ENCODE data around the gene ICA1. TPM values are rescaled to one million over a fixed set of nuclear protein-coding genes. Genes with fewer than 3 reads are reported as not detected.

The ICA1 gene
- total RNA-seq, 4 donors from 2014 or later: 21.0 to 43.3 (median 26.6) TPM

DNA sequence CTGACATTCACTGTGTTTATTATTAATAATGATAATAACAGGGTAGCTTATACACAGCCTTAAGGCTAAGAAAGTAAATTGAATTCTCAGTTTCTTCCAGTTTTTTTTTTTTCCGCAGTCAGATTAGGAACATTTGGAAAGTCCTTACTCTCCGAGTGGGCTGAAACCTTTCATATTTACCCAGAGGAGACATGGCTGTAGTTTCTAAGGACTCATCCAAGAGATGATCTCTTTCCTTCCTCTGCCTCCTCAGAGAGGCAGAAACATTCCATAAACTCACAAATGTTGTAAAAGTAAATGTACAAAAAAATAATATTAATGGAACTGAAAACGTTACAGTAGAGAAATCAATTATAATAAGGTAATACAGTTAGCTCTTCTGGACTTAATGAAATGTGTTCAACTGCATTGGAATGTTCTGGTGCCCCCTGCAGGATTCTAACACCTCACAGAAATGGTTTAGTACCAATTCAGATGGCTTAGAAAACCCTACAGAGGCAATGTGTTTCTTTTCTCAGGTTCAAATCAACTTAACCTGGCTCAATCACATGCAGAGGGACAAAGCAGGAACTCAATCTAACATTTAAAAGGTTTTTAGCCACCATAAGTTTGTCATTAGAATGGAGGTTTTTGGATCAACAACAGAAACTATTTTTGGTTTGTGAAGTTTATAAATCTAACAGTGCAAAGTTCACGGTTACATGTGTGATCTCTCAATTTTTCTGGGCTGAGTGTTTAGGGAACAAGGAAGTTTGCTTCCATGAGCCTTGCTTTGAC lies 71.7 kb downstream of the ICA1 start:
- Histone ChIP-seq H3K27ac (no peak overlapping the region), H3K36me3 (no peaks in the 10 kb centered on the region)
- intact Hi-C loops (cut with DNase I): loop anchor here (10.0 kb wide), 1 partner anchor 536 kb away; no protein-coding TSS in a partner anchor

DNA sequence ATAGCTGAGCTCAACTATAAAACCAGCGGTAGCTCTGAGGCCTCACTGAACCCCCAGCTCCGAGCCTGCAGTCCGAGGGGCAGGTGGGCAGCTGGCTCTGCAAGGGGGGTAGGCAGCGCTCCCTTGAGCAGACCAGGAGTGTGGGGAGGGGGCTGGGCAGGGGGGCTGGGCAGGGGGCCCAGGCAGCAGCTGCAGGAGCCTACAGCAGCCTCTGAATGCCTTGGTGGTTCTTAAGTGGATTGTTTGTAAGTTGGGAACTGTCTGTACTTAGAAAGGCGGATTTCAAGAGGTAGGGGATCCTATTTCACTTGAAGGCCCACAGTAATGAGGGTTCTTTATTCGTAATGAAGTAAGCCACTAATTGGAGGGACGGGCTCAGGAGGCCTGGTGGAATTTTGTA lies 72.3 kb downstream of the ICA1 start:
- no peak for TF ChIP-seq POLR2A (IDR thresholded peaks at IDR 0.05)
- TF ChIP-seq, protein P1, sequence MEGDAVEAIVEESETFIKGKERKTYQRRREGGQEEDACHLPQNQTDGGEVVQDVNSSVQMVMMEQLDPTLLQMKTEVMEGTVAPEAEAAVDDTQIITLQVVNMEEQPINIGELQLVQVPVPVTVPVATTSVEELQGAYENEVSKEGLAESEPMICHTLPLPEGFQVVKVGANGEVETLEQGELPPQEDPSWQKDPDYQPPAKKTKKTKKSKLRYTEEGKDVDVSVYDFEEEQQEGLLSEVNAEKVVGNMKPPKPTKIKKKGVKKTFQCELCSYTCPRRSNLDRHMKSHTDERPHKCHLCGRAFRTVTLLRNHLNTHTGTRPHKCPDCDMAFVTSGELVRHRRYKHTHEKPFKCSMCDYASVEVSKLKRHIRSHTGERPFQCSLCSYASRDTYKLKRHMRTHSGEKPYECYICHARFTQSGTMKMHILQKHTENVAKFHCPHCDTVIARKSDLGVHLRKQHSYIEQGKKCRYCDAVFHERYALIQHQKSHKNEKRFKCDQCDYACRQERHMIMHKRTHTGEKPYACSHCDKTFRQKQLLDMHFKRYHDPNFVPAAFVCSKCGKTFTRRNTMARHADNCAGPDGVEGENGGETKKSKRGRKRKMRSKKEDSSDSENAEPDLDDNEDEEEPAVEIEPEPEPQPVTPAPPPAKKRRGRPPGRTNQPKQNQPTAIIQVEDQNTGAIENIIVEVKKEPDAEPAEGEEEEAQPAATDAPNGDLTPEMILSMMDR (IDR thresholded peaks at IDR 0.05): no peak
- peak in 1 of 2 donors; percentile 17 for DNase-seq
- no peaks in the 10 kb centered on the region for H3K27me3 ChIP-seq
- no peaks in the 10 kb centered on the region for H3K9me3 ChIP-seq
- intact Hi-C loops (cut with DNase I): loop anchor here (10.0 kb wide), 1 partner anchor 535 kb away; no protein-coding TSS in a partner anchor
- H3K36me3 ChIP-seq: no peaks in the 10 kb centered on the region
- WGBS, 2 donors: 78 to 80% methylated on average over 6 to 7 of the region's 7 CpGs
- peaks cover 8 to 18% of the 10 kb centered on the region in 2 donors for H3K4me1 ChIP-seq
- H3K27ac ChIP-seq: no peak overlapping the region
- no peak overlapping the region for H3K4me3 ChIP-seq (replicated peaks in 1 of 3)

More for the DNA sequence above, 71.7 kb downstream of the ICA1 start:
- TF ChIP-seq, protein P1 (IDR thresholded peaks at IDR 0.05): peak in 5 of 6 experiments; percentile 47 to 79 (median 74)
- no peak for TF ChIP-seq POLR2A (IDR thresholded peaks at IDR 0.05)
- Histone ChIP-seq H3K9me3 (no peaks in the 10 kb centered on the region), H3K4me3 (replicated peaks in 1 of 3) (no peak overlapping the region), H3K27me3 (no peaks in the 10 kb centered on the region), H3K4me1 (peaks cover 8 to 18% of the 10 kb centered on the region in 2 donors)
- WGBS, 2 donors: 31 to 32% methylated on average over 4 of the region's 4 CpGs
- DNase-seq: peak; percentile 65 to 70

DNA sequence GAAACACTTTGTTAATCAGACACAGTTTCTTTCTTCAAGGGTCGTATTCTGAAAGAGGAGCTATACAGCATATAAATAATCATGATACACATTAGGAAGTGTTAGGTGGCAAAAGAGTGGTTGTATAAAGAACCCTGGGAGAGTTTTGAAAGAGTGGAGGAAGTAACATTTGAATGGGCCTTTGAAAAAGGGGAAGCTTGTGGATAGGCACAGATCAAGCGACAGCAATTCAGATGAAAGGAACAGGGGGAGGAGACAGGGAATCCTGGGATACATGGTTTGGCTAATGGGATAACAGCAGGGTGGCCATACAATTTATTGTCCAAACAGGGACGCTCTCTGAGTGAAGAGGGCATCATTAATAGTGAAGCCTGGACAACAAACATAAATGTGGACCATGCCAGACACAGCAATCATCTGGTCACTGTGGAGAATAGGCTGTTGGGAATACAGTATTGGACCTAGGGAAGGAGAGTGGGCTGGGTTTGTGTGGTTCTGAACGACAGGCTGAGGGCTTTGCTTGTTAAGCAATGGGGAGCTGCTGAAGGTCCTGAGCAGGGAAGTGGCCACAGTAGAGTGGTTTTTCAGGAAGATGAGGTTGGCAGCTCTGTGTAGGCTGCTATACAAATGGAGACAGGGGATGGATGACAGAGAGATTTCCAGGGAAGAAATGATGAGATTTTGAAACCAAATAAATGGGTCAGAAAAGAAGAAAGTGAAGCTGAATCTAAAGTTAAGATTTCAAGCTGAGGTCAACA lies 75.9 kb downstream of the ICA1 start:
- 74 to 79% methylated on average over 4 of the region's 4 CpGs for WGBS, 2 donors
- intact Hi-C loops (cut with DNase I): no loop called here
- Histone ChIP-seq H3K4me3 (replicated peaks in 1 of 3) (no peak overlapping the region), H3K27ac (no peak overlapping the region), H3K27me3 (no peaks in the 10 kb centered on the region), H3K4me1 (peaks cover 8 to 18% of the 10 kb centered on the region in 2 donors), H3K9me3 (no peaks in the 10 kb centered on the region), H3K36me3 (no peaks in the 10 kb centered on the region)
- TF ChIP-seq POLR2A (IDR thresholded peaks at IDR 0.05): no peak
- TF ChIP-seq, protein P1 (IDR thresholded peaks at IDR 0.05): no peak
- DNase-seq: peak; percentile 31 to 33

DNA sequence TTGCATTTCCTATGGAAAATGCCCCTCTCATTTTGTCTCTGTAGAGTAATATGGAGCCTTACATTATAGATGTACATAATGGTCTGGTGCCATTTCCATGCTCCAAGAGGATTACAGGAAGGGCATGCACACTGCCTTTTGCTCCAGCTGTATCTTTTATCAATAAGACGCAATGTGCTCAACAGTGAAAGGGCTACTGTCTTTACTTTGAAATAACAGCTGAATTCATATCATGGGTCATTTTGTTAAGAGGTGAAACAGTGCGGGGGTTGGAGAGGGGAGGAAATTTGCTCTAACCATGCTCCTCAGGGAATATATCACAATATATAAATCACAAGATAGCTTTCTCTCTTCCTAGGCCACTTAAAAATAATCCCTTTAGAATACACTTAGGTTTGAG lies 77.7 kb downstream of the ICA1 start:
- WGBS, 2 donors: 93 to 96% methylated on average over 2 of the region's 2 CpGs
- no peak overlapping the region for H3K27ac ChIP-seq
- no peaks in the 10 kb centered on the region for H3K9me3 ChIP-seq
- TF ChIP-seq POLR2A (IDR thresholded peaks at IDR 0.05): no peak
- TF ChIP-seq, protein P1 (IDR thresholded peaks at IDR 0.05): no peak
- DNase-seq: no peak
- no peaks in the 10 kb centered on the region for H3K27me3 ChIP-seq
- intact Hi-C loops (cut with DNase I): no loop called here
- H3K36me3 ChIP-seq: no peaks in the 10 kb centered on the region
- no peak overlapping the region for H3K4me3 ChIP-seq (replicated peaks in 1 of 3)
- peaks cover 0 to under 1% of the 10 kb centered on the region in 2 donors for H3K4me1 ChIP-seq

Measured in thyroid gland (tissue), 4 donors.